ENCODE data around the gene REV3L. TPM values are rescaled to one million over a fixed set of nuclear protein-coding genes. Genes with fewer than 3 reads are reported as not detected.

Gene REV3L
- total RNA-seq, 4 donors from 2014 or later = 38.9 to 50.4 (median 45.3) TPM

DNA sequence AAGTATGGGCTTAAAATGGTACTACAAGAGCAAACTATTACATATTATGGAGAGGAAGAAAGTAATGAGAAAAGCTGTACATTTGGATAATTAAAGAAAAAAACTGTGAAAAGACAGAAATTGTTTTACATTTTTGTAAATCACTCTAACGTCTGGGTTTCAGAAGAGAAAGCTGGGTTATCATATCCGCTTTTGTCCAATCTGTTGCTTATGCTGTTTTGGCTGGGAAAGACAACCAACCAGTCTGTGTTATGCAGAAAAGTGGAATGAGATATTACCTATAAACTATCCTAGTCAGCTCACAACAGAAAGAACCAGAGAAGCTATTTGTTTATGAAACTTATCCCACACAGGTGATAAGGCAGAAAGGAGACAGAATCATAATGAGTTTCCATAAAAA, 32.4 kb downstream of the REV3L start:
- peak overlapping the region in 1 of 4 donors; percentile 16 for H3K27ac ChIP-seq (replicated peaks in 1 of 4)
- WGBS = 73% methylated on average over 2 of the region's 2 CpGs
- no peak overlapping the region for H3K4me3 ChIP-seq
- peaks cover 15 to 57% (median 46%) of the 10 kb centered on the region in 4 donors for H3K4me1 ChIP-seq
- H3K27me3 ChIP-seq = no peaks in the 10 kb centered on the region
- TF ChIP-seq, protein P1, sequence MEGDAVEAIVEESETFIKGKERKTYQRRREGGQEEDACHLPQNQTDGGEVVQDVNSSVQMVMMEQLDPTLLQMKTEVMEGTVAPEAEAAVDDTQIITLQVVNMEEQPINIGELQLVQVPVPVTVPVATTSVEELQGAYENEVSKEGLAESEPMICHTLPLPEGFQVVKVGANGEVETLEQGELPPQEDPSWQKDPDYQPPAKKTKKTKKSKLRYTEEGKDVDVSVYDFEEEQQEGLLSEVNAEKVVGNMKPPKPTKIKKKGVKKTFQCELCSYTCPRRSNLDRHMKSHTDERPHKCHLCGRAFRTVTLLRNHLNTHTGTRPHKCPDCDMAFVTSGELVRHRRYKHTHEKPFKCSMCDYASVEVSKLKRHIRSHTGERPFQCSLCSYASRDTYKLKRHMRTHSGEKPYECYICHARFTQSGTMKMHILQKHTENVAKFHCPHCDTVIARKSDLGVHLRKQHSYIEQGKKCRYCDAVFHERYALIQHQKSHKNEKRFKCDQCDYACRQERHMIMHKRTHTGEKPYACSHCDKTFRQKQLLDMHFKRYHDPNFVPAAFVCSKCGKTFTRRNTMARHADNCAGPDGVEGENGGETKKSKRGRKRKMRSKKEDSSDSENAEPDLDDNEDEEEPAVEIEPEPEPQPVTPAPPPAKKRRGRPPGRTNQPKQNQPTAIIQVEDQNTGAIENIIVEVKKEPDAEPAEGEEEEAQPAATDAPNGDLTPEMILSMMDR (IDR thresholded peaks at IDR 0.05) = no peak
- no peak for TF ChIP-seq EP300 (IDR thresholded peaks at IDR 0.05)
- no peak for TF ChIP-seq POLR2A (IDR thresholded peaks at IDR 0.05; ENCODE audit: low read depth)
- no peak for TF ChIP-seq POLR2AphosphoS5 (IDR thresholded peaks at IDR 0.05)
- intact Hi-C loops (cut with DNase I) = no loop called here
- DNase-seq (ENCODE audit: extremely low spot score) = no peak
- no peaks in the 10 kb centered on the region for H3K36me3 ChIP-seq
- no peaks in the 10 kb centered on the region for H3K9me3 ChIP-seq

DNA sequence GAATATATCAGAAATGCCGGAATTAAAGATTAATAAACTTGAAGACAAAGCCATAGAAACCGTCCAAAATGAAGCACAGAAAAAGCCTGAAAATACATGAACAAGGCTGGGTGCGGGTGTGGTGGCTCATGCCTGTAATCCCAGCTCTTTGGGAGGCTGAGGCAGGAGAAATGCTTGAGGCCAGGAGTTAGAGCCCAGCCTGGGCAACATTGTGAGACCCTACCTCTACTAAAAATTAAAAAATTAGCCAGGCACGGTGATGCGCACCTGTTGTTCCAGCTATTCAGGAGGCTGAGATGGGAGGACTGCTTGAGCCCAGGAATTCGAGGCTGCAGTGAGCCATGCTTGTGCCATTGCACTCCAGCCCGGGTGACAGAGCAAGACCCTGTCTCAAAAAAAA, 32.9 kb downstream of the REV3L start:
- no peak overlapping the region for H3K4me3 ChIP-seq
- H3K27me3 ChIP-seq = no peaks in the 10 kb centered on the region
- H3K9me3 ChIP-seq = no peaks in the 10 kb centered on the region
- WGBS = 98% methylated on average over 7 of the region's 7 CpGs
- TF ChIP-seq POLR2A (IDR thresholded peaks at IDR 0.05; ENCODE audit: low read depth) = no peak
- no peak for TF ChIP-seq POLR2AphosphoS5 (IDR thresholded peaks at IDR 0.05)
- TF ChIP-seq EP300 (IDR thresholded peaks at IDR 0.05) = no peak
- TF ChIP-seq, protein P1 (IDR thresholded peaks at IDR 0.05) = no peak
- intact Hi-C loops (cut with DNase I) = no loop called here
- H3K36me3 ChIP-seq = no peaks in the 10 kb centered on the region
- H3K27ac ChIP-seq (replicated peaks in 1 of 4) = peak overlapping the region in 1 of 4 donors; percentile 51
- peaks cover 15 to 55% (median 44%) of the 10 kb centered on the region in 4 donors for H3K4me1 ChIP-seq
- DNase-seq (ENCODE audit: extremely low spot score) = no peak

DNA sequence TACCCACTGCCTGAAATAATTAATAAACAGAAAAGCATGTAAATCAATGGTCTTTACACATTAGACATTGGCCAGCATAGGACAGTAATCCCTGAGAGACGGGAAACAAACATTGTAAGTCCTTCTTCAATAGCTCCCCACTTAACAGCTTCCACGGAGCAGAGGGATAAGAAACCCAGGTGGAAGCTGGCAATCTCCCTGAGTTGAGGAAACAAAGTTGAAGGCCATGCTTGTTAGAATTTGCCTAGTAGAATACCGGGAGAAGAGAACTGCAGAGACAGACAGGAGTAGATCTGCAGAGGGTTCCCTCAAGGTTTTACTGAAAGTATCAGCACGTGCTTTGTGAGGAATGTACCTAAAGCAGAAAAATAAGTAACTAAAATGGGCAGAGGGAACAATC, 33.9 kb downstream of the REV3L start:
- no peak overlapping the region for H3K4me3 ChIP-seq
- peak overlapping the region in 2 of 4 donors; percentile 15 to 51 for H3K27ac ChIP-seq (replicated peaks in 1 of 4)
- no peaks in the 10 kb centered on the region for H3K36me3 ChIP-seq
- no peaks in the 10 kb centered on the region for H3K27me3 ChIP-seq
- WGBS = 80% methylated on average over 4 of the region's 4 CpGs
- TF ChIP-seq POLR2AphosphoS5 (IDR thresholded peaks at IDR 0.05) (no peak), POLR2A (IDR thresholded peaks at IDR 0.05; ENCODE audit: low read depth) (no peak), EP300 (IDR thresholded peaks at IDR 0.05) (no peak)
- TF ChIP-seq, protein P1 (IDR thresholded peaks at IDR 0.05) = no peak
- H3K4me1 ChIP-seq = peaks cover 15 to 57% (median 44%) of the 10 kb centered on the region in 4 donors
- intact Hi-C loops (cut with DNase I) = no loop called here
- DNase-seq (ENCODE audit: extremely low spot score) = no peak
- no peaks in the 10 kb centered on the region for H3K9me3 ChIP-seq

DNA sequence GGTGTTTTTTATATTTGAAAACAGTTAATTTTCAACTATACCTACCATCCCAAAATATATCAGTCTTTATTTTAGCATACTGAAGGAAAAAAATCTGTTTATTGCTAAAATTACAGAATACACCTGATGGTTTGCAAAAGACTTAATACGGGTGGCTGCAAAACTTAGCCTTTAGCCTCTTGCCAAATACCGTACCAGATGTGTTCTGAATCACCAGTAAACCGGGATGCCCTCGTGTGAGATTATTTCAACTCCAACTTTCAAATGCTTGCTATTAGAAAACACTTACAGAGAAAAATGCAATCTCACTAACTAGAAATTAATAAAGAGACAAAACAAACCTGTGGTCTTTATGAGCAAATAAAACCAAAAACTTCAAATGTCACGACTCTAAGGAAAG, 36.0 kb downstream of the REV3L start:
- Histone ChIP-seq H3K9me3 (no peaks in the 10 kb centered on the region), H3K27ac (replicated peaks in 1 of 4) (no peak overlapping the region), H3K27me3 (no peaks in the 10 kb centered on the region), H3K4me3 (no peak overlapping the region), H3K4me1 (peaks cover 15 to 57% (median 41%) of the 10 kb centered on the region in 4 donors), H3K36me3 (no peaks in the 10 kb centered on the region)
- no peak for DNase-seq (ENCODE audit: extremely low spot score)
- intact Hi-C loops (cut with DNase I) = no loop called here
- WGBS = 75% methylated on average over 5 of the region's 5 CpGs
- TF ChIP-seq POLR2AphosphoS5 (IDR thresholded peaks at IDR 0.05) (no peak), POLR2A (IDR thresholded peaks at IDR 0.05; ENCODE audit: low read depth) (no peak), EP300 (IDR thresholded peaks at IDR 0.05) (no peak)
- TF ChIP-seq, protein P1 (IDR thresholded peaks at IDR 0.05) = no peak

DNA sequence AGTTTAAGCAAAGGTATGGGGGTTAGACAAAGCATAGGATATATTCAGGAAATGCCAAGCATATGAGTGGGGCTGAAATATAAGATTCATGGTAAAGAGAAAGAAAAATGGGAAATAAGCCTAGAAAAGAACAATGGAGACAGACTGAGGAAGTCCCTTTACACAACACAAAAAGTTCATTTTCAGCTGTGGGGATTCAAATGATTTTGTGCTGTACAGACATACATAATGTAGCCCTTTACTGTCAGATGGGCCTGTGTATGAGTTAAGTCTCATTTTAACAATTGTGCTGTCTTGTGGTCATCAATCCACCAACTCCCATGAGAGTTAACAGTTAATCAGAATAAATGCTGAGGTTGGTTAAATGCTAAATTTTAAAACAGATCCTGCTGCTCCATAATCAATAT, 37.2 kb downstream of the REV3L start:
- intact Hi-C loops (cut with DNase I) = no loop called here
- DNase-seq (ENCODE audit: extremely low spot score) = no peak
- TF ChIP-seq EP300 (IDR thresholded peaks at IDR 0.05) = no peak
- TF ChIP-seq POLR2AphosphoS5 (IDR thresholded peaks at IDR 0.05) = no peak
- TF ChIP-seq POLR2A (IDR thresholded peaks at IDR 0.05; ENCODE audit: low read depth) = no peak
- TF ChIP-seq, protein P1 (IDR thresholded peaks at IDR 0.05) = no peak
- Histone ChIP-seq H3K4me1 (peaks cover 13 to 58% (median 41%) of the 10 kb centered on the region in 4 donors), H3K27ac (replicated peaks in 1 of 4) (no peak overlapping the region), H3K4me3 (no peak overlapping the region), H3K27me3 (no peaks in the 10 kb centered on the region), H3K9me3 (no peaks in the 10 kb centered on the region), H3K36me3 (no peaks in the 10 kb centered on the region)

Measured in esophagus muscularis mucosa (tissue), 4 donors.